DOHH2 (cell line): ENCODE results near the gene ARFGEF3.

Experiments
- H3F3A ChIP-seq: fragments of 200-600 bp; sonication (generic), shearing (Covaris generic); 2 replicates; pipeline ENCODE4 v1.6.0; 2016; ENCODE audit warnings: antibody characterized with exemption, mild to moderate bottlenecking; ENCODE audit not compliant: control insufficient read depth, insufficient read depth
- H3K27ac ChIP-seq: fragments of 200-600 bp; sonication (generic); 2 replicates; pipeline ENCODE4 v1.5.1; 2014; ENCODE audit warnings: low read depth, mild to moderate bottlenecking, low read length, moderate library complexity
- H3K27me3 ChIP-seq: fragments of 200-600 bp; sonication (generic); 2 replicates; pipeline ENCODE4 v1.6.1; 2014; ENCODE audit warnings: mild to moderate bottlenecking, low read length, mixed read lengths; ENCODE audit not compliant: control insufficient read depth
- H3K36me3 ChIP-seq: fragments of 200-600 bp; sonication (generic); 2 replicates; pipeline ENCODE4 v1.6.1; 2014; ENCODE audit warnings: mild to moderate bottlenecking, low read length, moderate library complexity, mixed read lengths; ENCODE audit not compliant: control insufficient read depth
- H3K4me1 ChIP-seq: fragments of 200-600 bp; sonication (generic); 2 replicates; pipeline ENCODE4 v1.6.1; 2014; ENCODE audit warnings: mild to moderate bottlenecking, low read length, mixed read lengths; ENCODE audit not compliant: control insufficient read depth
- H3K4me2 ChIP-seq: fragments of 200-600 bp; sonication (generic); 2 replicates; pipeline ENCODE4 v1.6.0; 2014; ENCODE audit warnings: mild to moderate bottlenecking, low read length, moderate library complexity
- H3K4me3 ChIP-seq: fragments of 200-600 bp; sonication (generic); 2 replicates; pipeline ENCODE4 v1.5.1; 2014; ENCODE audit warnings: mild to moderate bottlenecking, low read length, mixed read lengths
- H3K79me2 ChIP-seq: fragments of 200-600 bp; sonication (generic); 2 replicates; pipeline ENCODE4 v1.6.1; 2014; ENCODE audit warnings: mild to moderate bottlenecking, low read length, mixed read lengths; ENCODE audit not compliant: control insufficient read depth
- H3K9me2 ChIP-seq: fragments of 200-600 bp; sonication (generic); replicated peaks from 2 replicates; pipeline ENCODE4 v1.6.1; 2014; ENCODE audit warnings: mild to moderate bottlenecking, low read length, mixed read lengths; ENCODE audit not compliant: control insufficient read depth
- H3K9me3 ChIP-seq: fragments of 200-600 bp; sonication (generic); 2 replicates; pipeline ENCODE4 v1.6.1; 2014; ENCODE audit warnings: antibody characterized with exemption, low read length, mixed read lengths; ENCODE audit not compliant: control insufficient read depth, insufficient read depth
- H4K20me1 ChIP-seq: fragments of 200-600 bp; sonication (generic); 2 replicates; pipeline ENCODE4 v1.6.0; 2014; ENCODE audit warnings: low read depth, mild to moderate bottlenecking, antibody characterized with exemption, low read length, moderate library complexity; ENCODE audit not compliant: control insufficient read depth, insufficient read depth
- EZH2phosphoT487 ChIP-seq: fragments of 200-600 bp; sonication (generic); IDR thresholded peaks from 2 replicates; pipeline ENCODE4 v1.6.1; 2017; ENCODE audit warnings: borderline replicate concordance, mild to moderate bottlenecking, antibody characterized with exemption, low read length, moderate library complexity, mixed read lengths
- TF ChIP-seq, protein P1 (sequence below): fragments of 200-600 bp; sonication (generic); IDR thresholded peaks from one replicate; pipeline ENCODE4 v1.5.1; 2014; ENCODE audit warnings: antibody characterized with exemption, mild to moderate bottlenecking, low read depth, low read length; ENCODE audit not compliant: poor library complexity, severe bottlenecking

Gene ARFGEF3

GRCh38 chr6:138331444-138331843 lies 169.7 kb downstream of the ARFGEF3 start:
- no peak for TF ChIP-seq EZH2phosphoT487
- TF ChIP-seq, protein P1, sequence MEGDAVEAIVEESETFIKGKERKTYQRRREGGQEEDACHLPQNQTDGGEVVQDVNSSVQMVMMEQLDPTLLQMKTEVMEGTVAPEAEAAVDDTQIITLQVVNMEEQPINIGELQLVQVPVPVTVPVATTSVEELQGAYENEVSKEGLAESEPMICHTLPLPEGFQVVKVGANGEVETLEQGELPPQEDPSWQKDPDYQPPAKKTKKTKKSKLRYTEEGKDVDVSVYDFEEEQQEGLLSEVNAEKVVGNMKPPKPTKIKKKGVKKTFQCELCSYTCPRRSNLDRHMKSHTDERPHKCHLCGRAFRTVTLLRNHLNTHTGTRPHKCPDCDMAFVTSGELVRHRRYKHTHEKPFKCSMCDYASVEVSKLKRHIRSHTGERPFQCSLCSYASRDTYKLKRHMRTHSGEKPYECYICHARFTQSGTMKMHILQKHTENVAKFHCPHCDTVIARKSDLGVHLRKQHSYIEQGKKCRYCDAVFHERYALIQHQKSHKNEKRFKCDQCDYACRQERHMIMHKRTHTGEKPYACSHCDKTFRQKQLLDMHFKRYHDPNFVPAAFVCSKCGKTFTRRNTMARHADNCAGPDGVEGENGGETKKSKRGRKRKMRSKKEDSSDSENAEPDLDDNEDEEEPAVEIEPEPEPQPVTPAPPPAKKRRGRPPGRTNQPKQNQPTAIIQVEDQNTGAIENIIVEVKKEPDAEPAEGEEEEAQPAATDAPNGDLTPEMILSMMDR = no peak
- no peak overlapping the region for H3K27ac ChIP-seq

DNA sequence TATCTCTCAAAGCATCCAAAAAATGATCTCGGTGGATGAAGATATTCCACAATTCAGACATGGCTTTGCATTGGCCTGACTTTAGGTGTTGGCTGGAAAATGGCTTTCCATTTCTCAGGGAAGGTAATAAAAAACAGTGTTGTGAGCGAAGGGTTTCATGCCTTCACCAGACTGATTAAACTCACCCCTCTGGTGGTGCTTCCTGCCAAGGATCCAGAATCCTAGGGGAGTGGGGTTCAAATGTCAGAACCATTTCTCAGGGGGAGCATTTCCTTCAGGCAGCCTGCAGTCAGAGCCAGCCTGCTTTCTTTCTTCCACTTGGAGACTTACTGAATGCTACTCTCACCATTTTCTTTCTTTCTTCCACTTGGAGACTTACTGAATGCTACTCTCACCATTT lies 170.2 kb downstream of the ARFGEF3 start:
- TF ChIP-seq, protein P1 = no peak
- no peak for TF ChIP-seq EZH2phosphoT487
- Histone ChIP-seq H3K27ac (no peak overlapping the region), H3K4me2 (no peak overlapping the region)

More at GRCh38 chr6:138331444-138331843, 169.7 kb downstream of the ARFGEF3 start:
- Histone ChIP-seq H3K9me3 (no peaks in the 10 kb centered on the region), H3K9me2 (no peaks in the 10 kb centered on the region), H3F3A (no peaks in the 10 kb centered on the region), H3K79me2 (no peaks in the 10 kb centered on the region), H4K20me1 (no peaks in the 10 kb centered on the region), H3K27me3 (no peaks in the 10 kb centered on the region), H3K4me2 (no peak overlapping the region), H3K36me3 (no peaks in the 10 kb centered on the region), H3K4me3 (no peak overlapping the region), H3K4me1 (no peaks in the 10 kb centered on the region)

DNA sequence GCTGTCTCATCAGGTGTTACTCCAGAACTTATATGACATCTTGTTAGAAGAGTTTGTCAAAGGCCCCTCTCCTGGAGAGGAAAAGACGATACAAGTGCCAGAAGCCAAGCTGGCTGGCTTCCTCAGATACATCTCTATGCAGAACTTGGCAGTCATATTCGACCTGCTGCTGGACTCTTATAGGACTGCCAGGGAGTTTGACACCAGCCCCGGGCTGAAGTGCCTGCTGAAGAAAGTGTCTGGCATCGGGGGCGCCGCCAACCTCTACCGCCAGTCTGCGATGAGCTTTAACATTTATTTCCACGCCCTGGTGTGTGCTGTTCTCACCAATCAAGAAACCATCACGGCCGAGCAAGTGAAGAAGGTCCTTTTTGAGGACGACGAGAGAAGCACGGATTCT lies 172.3 kb downstream of the ARFGEF3 start:
- no peak for TF ChIP-seq EZH2phosphoT487
- TF ChIP-seq, protein P1 = no peak
- Histone ChIP-seq H3K9me3 (no peaks in the 10 kb centered on the region), H3K9me2 (no peaks in the 10 kb centered on the region), H3K4me1 (no peaks in the 10 kb centered on the region), H3K27me3 (no peaks in the 10 kb centered on the region), H3K4me3 (no peak overlapping the region), H3K36me3 (no peaks in the 10 kb centered on the region), H4K20me1 (no peaks in the 10 kb centered on the region), H3K79me2 (no peaks in the 10 kb centered on the region), H3F3A (no peaks in the 10 kb centered on the region), H3K4me2 (no peak overlapping the region), H3K27ac (no peak overlapping the region)

More for the DNA sequence above, 170.2 kb downstream of the ARFGEF3 start:
- no peaks in the 10 kb centered on the region for H3K4me1 ChIP-seq
- H3K9me2 ChIP-seq = no peaks in the 10 kb centered on the region
- H3K79me2 ChIP-seq = no peaks in the 10 kb centered on the region
- H4K20me1 ChIP-seq = no peaks in the 10 kb centered on the region
- no peaks in the 10 kb centered on the region for H3K27me3 ChIP-seq
- H3K36me3 ChIP-seq = no peaks in the 10 kb centered on the region
- no peak overlapping the region for H3K4me3 ChIP-seq
- H3K9me3 ChIP-seq = no peaks in the 10 kb centered on the region
- no peaks in the 10 kb centered on the region for H3F3A ChIP-seq

- Histone ChIP-seq H3K79me2 (no peaks in the 10 kb centered on the region), H3F3A (no peaks in the 10 kb centered on the region), H3K27ac (no peak overlapping the region), H3K36me3 (no peaks in the 10 kb centered on the region), H3K4me1 (no peaks in the 10 kb centered on the region), H3K9me3 (no peaks in the 10 kb centered on the region), H3K4me3 (no peak overlapping the region), H3K4me2 (no peak overlapping the region), H3K27me3 (no peaks in the 10 kb centered on the region), H4K20me1 (no peaks in the 10 kb centered on the region), H3K9me2 (no peaks in the 10 kb centered on the region)
- TF ChIP-seq, protein P1 = no peak
- no peak for TF ChIP-seq EZH2phosphoT487
Measured at GRCh38 chr6:138334963-138335362, 173.2 kb downstream of the ARFGEF3 start.
